Heart left ventricle (tissue), 16 donors: Measurements from ENCODE around the gene ARL2BP. TPM values are rescaled to one million over a fixed set of nuclear protein-coding genes. Genes with fewer than 3 reads are reported as not detected.

Experiments
- ATAC-seq, 4 donors: fragments of 200-7000 bp; cut with Tn5 transposase; one replicate each; pipeline ENCODE4 v1.9.1; 2020 to 2022; ENCODE audit warnings: moderate library complexity in 4 of 4, mild to moderate bottlenecking in 3 of 4, moderate number of reproducible peaks in 1 of 4
- DNase-seq, 5 donors: peaks; one replicate each; pipeline ENCODE4 v3.0.0-alpha.2; 2020
- H3K27ac ChIP-seq, 12 donors: fragments of 200-600 bp; sonication (generic) in 4 of 12; one replicate each; pipeline versions ENCODE4 v1.5.0 to v1.8.0; 2016 to 2022; ENCODE audit warnings: mild to moderate bottlenecking in 2 of 12
- H3K27me3 ChIP-seq, 9 donors: fragments of 200-600 bp; sonication (generic) in 2 of 9; one replicate each; pipeline versions ENCODE4 v1.5.1 to v1.8.0; 2016 to 2022; ENCODE audit warnings: mild to moderate bottlenecking in 3 of 9
- H3K36me3 ChIP-seq, 9 donors: fragments of 200-600 bp; sonication (generic) in 2 of 9; one replicate each; pipeline versions ENCODE4 v1.5.0 to v1.8.0; 2018 to 2022; ENCODE audit warnings: mild to moderate bottlenecking in 2 of 9
- H3K4me1 ChIP-seq, 12 donors: fragments of 200-600 bp; sonication (generic) in 4 of 12; one replicate each; pipeline versions ENCODE4 v1.5.0 to v1.8.0; 2016 to 2022; ENCODE audit warnings: mild to moderate bottlenecking in 3 of 12
- H3K4me3 ChIP-seq, 12 donors: fragments of 200-600 bp; sonication (generic) in 4 of 12; one replicate each; pipeline versions ENCODE4 v1.5.0 to v1.8.0; 2017 to 2022; ENCODE audit warnings: mild to moderate bottlenecking in 9 of 12, moderate library complexity in 4 of 12
- H3K9me3 ChIP-seq, 12 donors: fragments of 200-600 bp; sonication (generic) in 4 of 12; one replicate each; pipeline versions ENCODE4 v1.5.0 to v1.8.0; 2016 to 2022; ENCODE audit warnings: mild to moderate bottlenecking in 1 of 12
- CTCF ChIP-seq, 12 donors: fragments of 200-600 bp; sonication (generic) in 4 of 12; IDR thresholded peaks; one replicate each; pipeline versions ENCODE4 v1.5.0 to v1.8.0; 2018 to 2022; ENCODE audit warnings: antibody characterized with exemption in 12 of 12, mild to moderate bottlenecking in 5 of 12
- POLR2A ChIP-seq, 2 donors: fragments of 450-650 bp; IDR thresholded peaks; one replicate each; pipeline ENCODE4 v1.6.1; 2017; ENCODE audit warnings: antibody characterized with exemption in 2 of 2, mild to moderate bottlenecking in 2 of 2, moderate library complexity in 2 of 2
- WGBS, 4 donors: extraction: QIAGEN DNeasy Blood & Tissue Kit in 2 of 4; methylation state at CpG; one replicate each; pipeline versions ENCODE4 v1.1.5 to v1.1.7; 2013 to 2018; 5-methylcytosine and 5-hydroxymethylcytosine counted together
- intact Hi-C, 10 donors: fragments of 100-400 bp; cut with DNase I; formaldehyde crosslinking; loops; one replicate each; pipeline versions ENCODE4 v1.11.1 to v1.14.2; 2022
- polyA plus RNA-seq, 2 donors: library from polyadenylated mRNA; stranded (reverse); fragments of 200-250 nt; gene quantifications; one replicate each; pipeline ENCODE4 v1.2.3, GENCODE V29; 2013
- total RNA-seq, 9 donors: library from RNA; depleted of rRNA in 2 of 9; stranded (reverse); fragments of >200 nt in 2 of 9; fragmentation: NEBNext Ultra II Directional in 3 of 9; extraction: Animal tissue kit (Norgen Biotek cat#: 25700) in 3 of 9; gene quantifications; one replicate each; pipeline versions ENCODE4 v1.1.0 to v1.2.4, GENCODE V29; 2016 to 2023
- donor health status: ischemic (EF 13 %, LVEDD 7.1; RV severe dilation, severe dysfunction).
- donor health status: healthy with polysubstance abuse.
- donor health status: DM: no; HTN: yes; CAD: no.
- donor health status: DM: no; HTN: no; CAD: no.
- donor health status: ischemic (EF 25% LVEDD 6.9; RV normal size, moderate dysfunction).
- donor health status: ischemic (EF 25% LVEDD 5.7; RV mildly dilated, moderate dysfunction).
- donor health status: healthy.
- donor health status: DM: yes; HTN: yes; CAD: no.
- donor health status: ischemic (EF 35%, LVEDD 5.7; RV mildly dilated, moderate dysfunction).
- donor health status: nonischemic (EF 11% LVEDD 7.7; RV severe dilation, severe dysfunction).
- donor health status: DM: yes; HTN: yes; CAD: no.
- donor health status: PGD.
- donor health status: ischemic (EF 29% LVEDD 5.4; RV normal size, mild dysfunction).
- donor health status: nonischemic (EF 23%, LVEDD 6.1; RV moderate dilation, normal function).

The ARL2BP gene
- total and polyA plus RNA-seq, 11 donors: 40.3 to 83.5 (median 52.1) TPM

- peaks cover 0 to 2% (median 0%) of the 10 kb centered on the region in 12 donors for H3K9me3 ChIP-seq
- H3K4me1 ChIP-seq: no peaks in the 10 kb centered on the region
- no peak overlapping the region for H3K4me3 ChIP-seq
- ATAC-seq: no peak
- H3K27ac ChIP-seq: no peak overlapping the region
- intact Hi-C loops: no loop called here
- H3K27me3 ChIP-seq: no peaks in the 10 kb centered on the region
- 96 to 99% (median 98%) methylated on average over 5 of the region's 5 CpGs for WGBS, 4 donors
- DNase-seq: no peak
- H3K36me3 ChIP-seq: peaks cover 0 to 99% (median 98%) of the 10 kb centered on the region in 9 donors
- TF ChIP-seq POLR2A (IDR thresholded peaks at IDR 0.05): no peak
Observed at GRCh38 chr16:57209780-57210179, 35.3 kb upstream of the ARL2BP start.

- peaks cover 6 to 99% (median 99%) of the 10 kb centered on the region in 9 donors for H3K36me3 ChIP-seq
- DNase-seq: no peak
- H3K9me3 ChIP-seq: peaks cover 0 to 37% (median 24%) of the 10 kb centered on the region in 12 donors
- H3K27ac ChIP-seq: no peak overlapping the region
- H3K4me3 ChIP-seq: no peak overlapping the region
- intact Hi-C loops: no loop called here
- WGBS, 4 donors: 92 to 99% (median 96%) methylated on average over 1 of the region's 1 CpG
- H3K4me1 ChIP-seq: no peaks in the 10 kb centered on the region
- ATAC-seq: no peak
- no peak for TF ChIP-seq POLR2A (IDR thresholded peaks at IDR 0.05)
- TF ChIP-seq CTCF (IDR thresholded peaks at IDR 0.05): no peak
- H3K27me3 ChIP-seq: no peaks in the 10 kb centered on the region
Observed at GRCh38 chr16:57213462-57213861, 31.6 kb upstream of the ARL2BP start.

DNA sequence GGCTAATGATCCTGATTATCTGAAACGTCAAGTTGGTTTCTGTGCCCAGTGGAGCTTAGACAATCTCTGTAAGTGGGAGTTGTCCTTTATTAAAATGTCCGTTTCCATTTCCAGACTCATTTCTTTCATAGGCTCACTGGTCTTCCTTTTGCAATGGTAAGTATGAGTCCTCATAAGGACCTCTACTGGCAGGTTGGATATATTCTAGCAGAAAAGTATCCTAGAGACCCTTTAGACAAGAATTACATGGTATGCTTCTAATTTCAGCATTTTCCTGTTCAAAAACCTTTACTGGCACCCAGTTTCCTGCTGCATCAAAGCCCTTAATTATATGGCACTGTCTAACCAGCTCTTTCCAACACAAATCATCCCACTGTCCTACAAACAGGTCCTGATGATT lies 28.1 kb upstream of the ARL2BP start:
- ATAC-seq: no peak
- Histone ChIP-seq H3K27me3 (no peaks in the 10 kb centered on the region), H3K36me3 (peaks cover 6 to 98% (median 95%) of the 10 kb centered on the region in 9 donors), H3K4me1 (no peaks in the 10 kb centered on the region), H3K27ac (no peak overlapping the region), H3K4me3 (no peak overlapping the region), H3K9me3 (peaks cover 0 to 48% (median 30%) of the 10 kb centered on the region in 12 donors)
- 85 to 93% (median 91%) methylated on average over 2 of the region's 2 CpGs for WGBS, 4 donors
- TF ChIP-seq CTCF (IDR thresholded peaks at IDR 0.05) (no peak), POLR2A (IDR thresholded peaks at IDR 0.05) (no peak)
- intact Hi-C loops: no loop called here
- no peak for DNase-seq

GRCh38 chr16:57223057-57223456 lies 22.0 kb upstream of the ARL2BP start:
- 88 to 94% (median 90%) methylated on average over 1 of the region's 1 CpG for WGBS, 4 donors
- Histone ChIP-seq H3K27ac (no peak overlapping the region), H3K36me3 (peaks cover 0 to 98% (median 95%) of the 10 kb centered on the region in 9 donors), H3K27me3 (no peaks in the 10 kb centered on the region), H3K4me3 (no peak overlapping the region), H3K4me1 (no peaks in the 10 kb centered on the region), H3K9me3 (peaks cover 0 to 19% (median 5%) of the 10 kb centered on the region in 12 donors)
- DNase-seq (no peak), ATAC-seq (no peak)
- TF ChIP-seq CTCF (IDR thresholded peaks at IDR 0.05) (no peak), POLR2A (IDR thresholded peaks at IDR 0.05) (no peak)
- intact Hi-C loops: no loop called here
